Daoy (cell line): Measurements from ENCODE around the gene ZNF19. TPM values are rescaled to one million over a fixed set of nuclear protein-coding genes. Genes with fewer than 3 reads are reported as not detected.

Experiments used
- DNase-seq: peaks from one replicate; pipeline ENCODE4 v3.0.0-alpha.2; 2015; ENCODE audit warnings: low read depth
- total RNA-seq: library from RNA; depleted of rRNA; stranded (reverse); fragments of >200 nt; shearing (Covaris generic); gene quantifications from 2 replicates; pipeline ENCODE4 v1.2.3, GENCODE V29; 2014; rRNA removed

Gene ZNF19
- 1.6 and 2.1 TPM in 2 replicates for total RNA-seq

GRCh38 chr16:71489122-71489521 is at the start of gene ZNF19:
TSS of gene ZNF19 (minus strand) at chr16:71489324. CDS start at chr16:71482114, 7,210 bp downstream.
- DNase-seq = no peak

DNA sequence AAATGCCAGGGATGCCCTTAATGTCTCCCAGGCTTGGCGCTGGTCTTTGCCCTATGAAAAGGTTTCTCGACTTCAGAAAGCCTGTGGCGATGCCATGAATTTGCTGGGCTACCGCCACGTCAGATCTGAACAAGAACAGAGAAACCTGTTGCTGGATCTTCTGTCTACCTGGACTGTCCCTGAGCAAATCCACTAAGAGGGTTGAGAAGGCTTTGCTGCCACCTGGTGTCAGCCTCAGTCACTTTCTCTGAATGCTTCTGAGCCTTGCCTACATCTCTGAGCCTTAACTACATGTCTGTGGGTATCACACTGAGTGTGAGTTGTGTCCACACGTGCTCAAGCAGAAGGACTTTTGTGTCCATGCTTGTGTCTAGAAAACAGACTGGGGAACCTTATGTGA is 48.5 kb upstream of the ZNF19 start:
- DNase-seq = peak; percentile 48

GRCh38 chr16:71536752-71537499 is 47.8 kb upstream of the ZNF19 start:
- no peak for DNase-seq

DNA sequence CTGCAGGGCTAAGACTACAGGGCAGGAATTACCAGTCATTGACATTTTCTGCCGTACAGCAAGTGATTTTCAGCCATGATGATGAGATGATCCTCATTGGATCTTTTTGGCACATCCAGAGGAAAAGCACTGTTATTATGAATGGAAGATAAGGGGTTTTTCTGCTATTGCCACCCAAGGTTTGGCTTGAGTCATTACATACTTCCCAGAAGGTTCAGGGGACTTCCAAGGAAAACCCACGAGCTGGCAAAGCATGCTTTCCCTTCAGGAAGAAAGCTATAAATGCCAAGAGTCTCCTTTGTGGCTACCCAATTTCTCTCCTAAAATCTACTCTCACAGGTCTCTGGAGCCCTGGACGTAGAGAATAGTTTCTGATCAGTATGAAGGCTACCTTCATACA is 43.2 kb upstream of the ZNF19 start:
- peak; percentile 20 for DNase-seq

GRCh38 chr16:71528863-71529262 is 39.7 kb upstream of the ZNF19 start:
- DNase-seq = no peak

GRCh38 chr16:71528257-71528656 is 39.1 kb upstream of the ZNF19 start:
- DNase-seq = no peak

GRCh38 chr16:71526111-71526631 is 37.0 kb upstream of the ZNF19 start, which contains the start of gene CHST4:
TSS of gene CHST4 (plus strand) at chr16:71526426. CDS start at chr16:71536678, 10,252 bp downstream.
- DNase-seq = peak; percentile 87

- no peak for DNase-seq
These were observed 35.7 kb upstream of the ZNF19 start for GRCh38 chr16:71524566-71525553.

DNA sequence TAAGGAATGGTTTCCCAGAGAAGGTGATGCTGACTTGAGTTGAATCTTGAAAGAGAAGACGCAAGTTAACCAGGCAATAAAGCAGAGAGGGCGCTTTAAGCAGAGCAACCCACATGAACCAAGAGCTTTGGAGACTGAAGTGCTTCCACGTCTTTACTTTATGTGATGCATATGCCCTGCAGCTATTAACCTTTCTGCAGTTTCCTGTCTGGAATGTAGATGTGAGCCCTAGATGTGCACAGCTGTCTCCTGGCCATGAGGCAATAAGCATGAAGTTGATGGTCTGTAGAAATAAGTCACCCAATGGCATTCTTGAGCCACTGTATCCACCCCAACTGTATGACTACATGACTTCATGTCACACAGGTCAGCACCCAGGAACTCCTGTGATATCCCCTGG is 31.4 kb upstream of the ZNF19 start:
- DNase-seq = no peak

- DNase-seq = no peak
These were observed 25.9 kb upstream of the ZNF19 start for GRCh38 chr16:71515026-71515425.

- no peak for DNase-seq
These were observed 25.4 kb upstream of the ZNF19 start for GRCh38 chr16:71514476-71514875.

DNA sequence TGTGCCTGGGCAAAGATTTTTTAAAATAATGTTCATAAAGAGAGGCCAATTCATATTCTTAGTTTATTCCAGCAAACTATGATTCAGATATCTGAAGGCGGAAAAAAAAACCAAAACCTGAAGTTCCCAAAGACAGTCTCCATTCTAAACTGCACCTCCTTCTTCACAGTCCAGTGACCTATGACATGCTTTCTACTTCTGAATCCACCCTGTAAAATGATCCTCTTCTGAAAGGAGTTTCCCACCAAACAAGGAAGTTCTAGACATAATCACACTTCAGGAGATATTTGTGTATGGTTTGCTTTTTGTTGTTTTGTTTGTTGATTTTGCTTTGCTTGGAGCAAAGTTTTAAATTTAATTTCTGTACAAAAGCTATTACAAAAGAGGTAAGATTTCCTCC is 24.2 kb upstream of the ZNF19 start:
- DNase-seq = no peak

DNA sequence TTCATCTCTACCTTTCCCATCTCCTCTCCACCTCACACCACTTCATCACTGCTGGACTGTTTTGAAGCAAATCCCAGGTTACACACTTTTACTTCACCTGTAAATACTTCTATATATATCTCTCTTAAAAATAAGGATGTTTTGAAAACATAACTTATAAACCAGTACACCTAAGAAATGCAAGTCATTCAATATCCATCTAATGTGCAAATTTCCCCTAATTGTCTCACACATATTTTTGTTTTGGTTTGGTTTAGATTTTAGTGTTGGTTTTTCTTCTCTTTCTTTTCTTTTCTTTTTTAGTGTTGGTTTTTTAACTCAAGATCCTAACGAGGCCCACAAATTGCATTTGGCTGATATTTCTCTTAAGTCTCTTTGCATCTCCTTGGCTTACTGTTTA is 17.9 kb upstream of the ZNF19 start:
- no peak for DNase-seq

GRCh38 chr16:71504901-71505300 is 15.8 kb upstream of the ZNF19 start:
- DNase-seq = no peak

GRCh38 chr16:71504051-71504450 is 14.9 kb upstream of the ZNF19 start:
- DNase-seq = peak; percentile 42

DNA sequence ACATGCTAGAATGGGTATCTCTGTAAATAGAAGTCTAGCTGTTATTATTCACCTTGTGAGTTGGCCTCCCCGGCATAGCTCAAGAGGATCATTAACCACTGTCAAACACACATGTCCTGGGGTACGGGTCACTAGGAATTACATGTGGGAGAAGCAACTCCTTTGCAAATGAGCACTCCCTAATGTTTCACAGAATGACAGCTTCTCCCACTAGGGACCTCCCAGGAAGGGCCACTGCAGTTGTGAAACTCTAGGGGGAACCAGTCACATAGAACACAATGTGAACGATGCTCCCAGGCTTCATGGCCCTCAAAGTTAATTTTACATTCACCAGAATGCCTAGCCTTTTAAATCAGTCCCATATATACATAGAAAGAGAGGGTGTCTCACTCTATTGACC is 12.4 kb upstream of the ZNF19 start:
- DNase-seq = no peak

DNA sequence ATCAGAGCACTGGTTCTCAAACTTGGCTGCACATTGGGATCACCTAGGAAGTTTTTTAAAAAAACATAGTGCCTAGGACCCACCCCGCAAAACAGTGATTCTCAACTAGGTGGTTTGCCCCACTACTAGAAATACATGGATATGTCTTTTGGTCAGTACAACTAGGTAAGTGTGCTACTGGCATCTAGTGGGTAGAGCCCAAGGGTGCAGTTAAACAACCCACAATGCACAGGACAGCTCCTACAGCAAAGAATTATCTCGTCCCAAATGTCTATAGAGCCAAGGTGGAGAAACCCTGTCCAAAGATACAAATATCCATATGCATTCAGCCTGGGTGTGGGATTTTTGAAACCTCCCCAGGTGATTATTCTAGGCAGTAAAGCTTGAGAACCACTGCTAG is 11.8 kb upstream of the ZNF19 start:
- DNase-seq = no peak

DNA sequence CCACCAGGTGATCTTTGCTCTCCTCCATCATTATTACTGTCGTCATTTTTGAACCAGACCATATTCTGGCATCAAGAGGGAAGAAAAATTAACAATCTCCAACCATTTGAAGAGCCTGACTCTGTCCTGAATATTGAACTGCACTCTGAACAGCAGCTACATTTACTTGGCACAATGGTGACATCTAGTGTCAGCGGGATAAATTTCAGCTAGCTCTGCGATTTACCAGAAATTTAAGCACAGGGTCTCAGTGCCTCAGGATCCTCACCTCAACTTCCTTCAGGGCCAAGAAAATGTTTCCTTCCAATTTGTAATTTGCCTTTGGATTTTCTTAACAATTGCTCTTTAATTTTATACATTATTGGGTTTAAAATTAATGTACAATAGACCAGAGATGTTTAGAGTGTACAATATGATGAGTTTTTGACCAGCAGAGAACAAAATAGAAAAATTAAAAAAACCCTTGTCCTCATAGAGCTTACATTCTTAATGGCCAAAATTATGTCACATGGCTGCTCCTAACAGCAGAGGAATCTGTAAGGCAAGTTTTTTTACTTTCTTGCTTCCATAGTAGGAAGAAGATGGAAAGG is 10.7 kb upstream of the ZNF19 start:
- peak; percentile 44 for DNase-seq

GRCh38 chr16:71498031-71498430 is 8.9 kb upstream of the ZNF19 start:
- no peak for DNase-seq

- no peak for DNase-seq
These were observed 4.1 kb upstream of the ZNF19 start for GRCh38 chr16:71493213-71493612.

DNA sequence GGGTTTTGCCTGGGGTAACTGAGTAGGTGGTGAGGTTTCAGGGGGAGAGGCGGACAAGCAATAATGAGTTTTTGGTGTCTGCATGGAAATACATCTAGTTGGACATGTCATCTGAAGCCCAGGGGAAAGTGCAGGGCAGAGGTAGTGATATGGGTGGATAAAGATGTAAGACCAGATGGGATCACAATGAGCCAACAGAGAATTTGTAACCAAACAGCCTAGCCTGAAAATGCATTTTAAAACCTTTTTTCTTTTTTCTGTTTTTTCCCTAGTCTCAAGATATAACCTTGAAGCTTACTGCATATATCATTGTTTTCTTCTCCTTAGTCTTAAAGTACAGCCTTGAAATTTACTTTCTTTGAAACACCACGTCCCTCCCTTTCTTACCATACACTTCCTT is 3.7 kb upstream of the ZNF19 start:
- DNase-seq = no peak

DNA sequence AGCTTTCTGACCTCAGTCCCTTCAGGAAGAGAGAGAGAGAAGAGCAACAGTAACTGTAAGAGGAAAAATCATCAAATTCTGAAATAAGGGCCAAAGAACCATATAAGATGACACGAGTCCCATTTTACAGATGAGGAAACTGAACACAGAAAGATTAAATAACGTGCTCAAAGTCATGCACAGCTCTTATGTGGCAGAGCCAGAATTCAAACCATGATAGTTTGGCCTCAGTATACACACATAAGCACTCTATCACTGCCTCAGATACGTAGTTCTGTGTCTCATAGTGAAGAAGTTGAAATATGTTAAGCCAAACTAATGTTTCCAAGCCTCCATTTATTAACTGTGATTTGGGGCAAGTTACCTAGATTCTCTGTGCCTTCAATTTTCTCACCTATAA is 1.9 kb upstream of the ZNF19 start:
- no peak for DNase-seq
